ENCODE results near the gene CIPC.

The CIPC gene

DNA sequence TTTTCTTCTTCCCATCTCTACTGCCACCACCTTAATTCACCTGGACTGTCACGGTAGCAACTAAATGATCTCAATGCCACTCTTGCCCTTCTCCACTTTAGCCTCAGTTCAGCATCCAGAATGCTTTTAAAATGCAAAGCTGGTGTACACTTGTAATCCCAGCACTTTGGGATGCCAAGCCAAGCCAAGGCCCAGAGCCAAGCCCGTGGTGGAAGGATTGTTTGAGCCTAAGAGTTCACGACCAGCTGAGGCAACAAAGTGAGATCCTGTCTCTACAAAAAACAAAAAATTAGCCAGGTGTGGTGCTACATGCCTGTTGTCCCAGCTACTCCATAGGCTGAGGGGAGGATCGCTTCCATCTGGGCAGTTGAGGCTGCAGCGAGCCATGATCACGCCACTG lies 5.9 kb downstream of the CIPC start:
- Histone ChIP-seq H3K36me3 (peaks cover 26% of the 10 kb centered on the region), H3K9me3 (no peaks in the 10 kb centered on the region), H3K4me1 (ENCODE audit: control insufficient read depth in 1 of 2, insufficient read depth in 1 of 2, low read depth in 1 of 2, low read length in 1 of 2) (peaks cover 2 to 3% of the 10 kb centered on the region in 2 experiments), H3K27me3 (no peaks in the 10 kb centered on the region), H3K27ac (no peak overlapping the region), H3K4me3 (ENCODE audit: low read depth in 1 of 2, low read length in 1 of 2) (no peak overlapping the region)
- TF ChIP-seq, protein P1, sequence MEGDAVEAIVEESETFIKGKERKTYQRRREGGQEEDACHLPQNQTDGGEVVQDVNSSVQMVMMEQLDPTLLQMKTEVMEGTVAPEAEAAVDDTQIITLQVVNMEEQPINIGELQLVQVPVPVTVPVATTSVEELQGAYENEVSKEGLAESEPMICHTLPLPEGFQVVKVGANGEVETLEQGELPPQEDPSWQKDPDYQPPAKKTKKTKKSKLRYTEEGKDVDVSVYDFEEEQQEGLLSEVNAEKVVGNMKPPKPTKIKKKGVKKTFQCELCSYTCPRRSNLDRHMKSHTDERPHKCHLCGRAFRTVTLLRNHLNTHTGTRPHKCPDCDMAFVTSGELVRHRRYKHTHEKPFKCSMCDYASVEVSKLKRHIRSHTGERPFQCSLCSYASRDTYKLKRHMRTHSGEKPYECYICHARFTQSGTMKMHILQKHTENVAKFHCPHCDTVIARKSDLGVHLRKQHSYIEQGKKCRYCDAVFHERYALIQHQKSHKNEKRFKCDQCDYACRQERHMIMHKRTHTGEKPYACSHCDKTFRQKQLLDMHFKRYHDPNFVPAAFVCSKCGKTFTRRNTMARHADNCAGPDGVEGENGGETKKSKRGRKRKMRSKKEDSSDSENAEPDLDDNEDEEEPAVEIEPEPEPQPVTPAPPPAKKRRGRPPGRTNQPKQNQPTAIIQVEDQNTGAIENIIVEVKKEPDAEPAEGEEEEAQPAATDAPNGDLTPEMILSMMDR (IDR thresholded peaks at IDR 0.05): no peak

DNA sequence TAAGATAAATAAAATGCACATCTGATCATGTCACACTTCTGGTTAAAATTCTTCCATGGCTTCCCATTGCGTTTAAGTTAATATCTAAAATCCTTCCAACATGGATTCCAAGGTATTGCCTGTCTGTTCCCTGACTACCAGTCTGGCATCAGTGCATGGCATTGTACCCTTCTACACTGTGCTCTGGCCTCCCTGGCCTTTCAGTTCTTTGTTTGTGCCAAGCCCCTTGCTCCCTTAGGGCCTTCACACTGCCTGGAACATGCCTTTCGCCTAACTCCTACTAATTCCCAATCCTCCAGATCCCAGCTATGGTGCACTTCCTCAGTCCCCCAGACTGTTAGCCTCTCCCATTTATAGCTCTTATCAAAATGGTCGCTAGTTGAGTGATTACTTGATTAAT lies 6.3 kb downstream of the CIPC start:
- H3K36me3 ChIP-seq: peaks cover 26% of the 10 kb centered on the region
- H3K27me3 ChIP-seq: no peaks in the 10 kb centered on the region
- TF ChIP-seq, protein P1 (IDR thresholded peaks at IDR 0.05): no peak
- H3K9me3 ChIP-seq: no peaks in the 10 kb centered on the region
- H3K4me1 ChIP-seq (ENCODE audit: control insufficient read depth in 1 of 2, insufficient read depth in 1 of 2, low read depth in 1 of 2, low read length in 1 of 2): no peaks in the 10 kb centered on the region
- no peak overlapping the region for H3K4me3 ChIP-seq (ENCODE audit: low read depth in 1 of 2, low read length in 1 of 2)
- no peak overlapping the region for H3K27ac ChIP-seq

DNA sequence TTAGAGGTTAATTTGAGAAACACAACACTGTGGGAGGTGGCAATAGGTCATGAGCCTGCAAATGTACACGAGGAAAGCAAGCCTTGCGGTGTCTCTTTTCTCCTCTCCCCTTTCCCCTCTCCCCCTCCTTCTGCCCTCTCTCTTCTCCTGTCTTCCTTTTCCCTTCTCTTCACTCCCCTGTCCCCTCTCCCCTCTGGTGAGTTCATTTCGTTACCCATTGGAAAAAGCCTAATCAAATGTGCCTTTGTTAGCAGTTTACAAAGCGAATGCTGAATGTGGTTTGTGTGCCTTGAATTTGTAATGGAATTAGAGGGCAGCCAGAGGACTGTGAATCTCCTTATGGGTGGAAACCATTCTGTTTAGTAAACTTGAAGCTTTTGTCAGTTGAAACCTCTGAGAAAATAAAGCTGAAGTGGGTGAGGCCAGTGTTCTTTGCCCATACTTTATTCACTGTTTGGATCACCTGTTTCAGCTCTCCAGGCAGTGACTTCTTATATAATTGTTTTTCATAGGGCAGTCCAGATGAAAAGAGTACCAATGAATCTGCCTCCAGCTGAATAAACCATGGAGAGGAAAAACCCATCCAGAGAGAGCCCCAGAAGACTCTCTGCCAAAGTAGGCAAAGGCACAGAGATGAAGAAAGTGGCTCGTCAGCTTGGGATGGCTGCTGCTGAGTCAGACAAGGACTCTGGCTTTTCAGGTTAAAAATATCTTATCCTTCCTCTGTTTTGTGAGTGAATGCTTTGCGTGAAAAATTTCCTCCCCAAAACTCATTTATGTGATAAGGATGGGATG lies 7.3 kb downstream of the CIPC start:
- no peaks in the 10 kb centered on the region for H3K27me3 ChIP-seq
- peaks cover 33% of the 10 kb centered on the region for H3K36me3 ChIP-seq
- no peaks in the 10 kb centered on the region for H3K9me3 ChIP-seq
- TF ChIP-seq, protein P1 (IDR thresholded peaks at IDR 0.05): no peak
- no peaks in the 10 kb centered on the region for H3K4me1 ChIP-seq (ENCODE audit: control insufficient read depth in 1 of 2, insufficient read depth in 1 of 2, low read depth in 1 of 2, low read length in 1 of 2)
- no peak overlapping the region for H3K4me3 ChIP-seq (ENCODE audit: low read depth in 1 of 2, low read length in 1 of 2)
- no peak overlapping the region for H3K27ac ChIP-seq

DNA sequence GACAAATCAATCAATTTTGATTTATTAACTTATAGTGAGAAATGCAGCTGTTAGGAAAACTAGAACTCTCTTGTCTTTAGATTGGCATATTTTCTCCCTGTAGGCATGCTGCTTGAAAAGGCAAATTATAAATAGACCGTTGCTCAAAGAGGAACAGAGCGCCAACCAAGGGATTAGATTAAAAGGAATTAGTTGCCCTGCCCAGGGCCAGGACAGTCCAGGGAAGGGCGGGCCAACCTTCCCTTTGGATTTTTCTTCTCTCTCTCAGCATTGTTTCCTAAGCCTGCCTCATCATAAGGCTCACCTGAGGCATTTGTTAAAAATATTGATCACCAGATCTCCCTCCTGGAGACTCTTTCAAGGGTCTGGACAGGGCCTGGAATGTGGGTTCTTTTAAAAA lies 8.6 kb downstream of the CIPC start:
- Histone ChIP-seq H3K27ac (no peak overlapping the region), H3K4me3 (ENCODE audit: low read depth in 1 of 2, low read length in 1 of 2) (no peak overlapping the region), H3K9me3 (no peaks in the 10 kb centered on the region), H3K36me3 (peaks cover 43% of the 10 kb centered on the region), H3K27me3 (no peaks in the 10 kb centered on the region), H3K4me1 (ENCODE audit: control insufficient read depth in 1 of 2, insufficient read depth in 1 of 2, low read depth in 1 of 2, low read length in 1 of 2) (no peaks in the 10 kb centered on the region)
- TF ChIP-seq, protein P1 (IDR thresholded peaks at IDR 0.05): no peak

DNA sequence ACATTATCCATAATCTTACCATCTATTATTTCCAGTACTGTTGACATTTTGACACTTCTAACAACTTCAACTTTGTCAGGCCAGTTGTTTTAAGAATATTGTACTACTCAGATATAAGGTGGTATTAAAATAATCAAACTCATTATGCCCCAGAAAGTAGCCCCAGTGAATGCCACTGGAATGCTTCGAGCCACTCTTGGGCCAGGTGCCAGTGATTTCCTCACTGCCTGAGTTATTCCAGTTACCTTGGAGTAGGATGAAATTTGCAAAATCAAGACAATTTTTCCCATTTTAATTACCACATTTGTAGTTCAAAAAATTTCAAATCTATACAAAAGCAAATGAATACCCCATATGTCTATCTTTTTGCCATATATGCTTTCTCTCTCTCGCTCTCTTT lies 9.2 kb downstream of the CIPC start:
- Histone ChIP-seq H3K9me3 (no peaks in the 10 kb centered on the region), H3K27me3 (no peaks in the 10 kb centered on the region), H3K36me3 (peaks cover 47% of the 10 kb centered on the region), H3K4me1 (ENCODE audit: control insufficient read depth in 1 of 2, insufficient read depth in 1 of 2, low read depth in 1 of 2, low read length in 1 of 2) (no peaks in the 10 kb centered on the region), H3K4me3 (ENCODE audit: low read depth in 1 of 2, low read length in 1 of 2) (no peak overlapping the region), H3K27ac (no peak overlapping the region)
- TF ChIP-seq, protein P1 (IDR thresholded peaks at IDR 0.05): no peak
